Neural cell (in vitro differentiated cells): ENCODE data around the gene CHCT1. TPM values are rescaled to one million over a fixed set of nuclear protein-coding genes. Genes with fewer than 3 reads are reported as not detected.
"Not testable (repeated sequence)": the region's sequence is repeated elsewhere in the genome, so short reads cannot be mapped to it uniquely, and the experiment has no call there.

ENCODE experiments used
- H2AFZ ChIP-seq: fragments of 200-600, 300-800 bp; sonication (generic), shearing (Covaris generic); 2 replicates; pipeline ENCODE4 v1.6.0; 2014; ENCODE audit warnings: low read depth, mild to moderate bottlenecking, antibody characterized with exemption, low read length, moderate library complexity
- H3F3A ChIP-seq: fragments of 200-600 bp; shearing (Covaris generic); 2 replicates; pipeline ENCODE4 v1.6.1; 2016; ENCODE audit warnings: mild to moderate bottlenecking, moderate library complexity, mixed read lengths, antibody characterized with exemption, low read length; ENCODE audit not compliant: insufficient read depth, poor library complexity, severe bottlenecking
- H3K27ac ChIP-seq: fragments of 200-600, 300-800 bp; sonication (generic), shearing (Covaris generic); 2 replicates; pipeline ENCODE4 v1.5.1; 2014; ENCODE audit warnings: mild to moderate bottlenecking, low read length, moderate library complexity
- H3K27me3 ChIP-seq: fragments of 300-800, 200-600 bp; sonication (generic), shearing (Covaris generic); 2 replicates; pipeline ENCODE4 v1.6.0; 2014; ENCODE audit warnings: mild to moderate bottlenecking, low read depth, low read length, moderate library complexity; ENCODE audit not compliant: insufficient read depth
- H3K36me3 ChIP-seq: fragments of 300-800, 200-600 bp; sonication (generic), shearing (Covaris generic); 2 replicates; pipeline ENCODE4 v1.5.1; 2014; ENCODE audit warnings: mild to moderate bottlenecking, antibody characterized with exemption, low read length, moderate library complexity; ENCODE audit not compliant: insufficient read depth
- H3K4me2 ChIP-seq: fragments of 300-800, 200-600 bp; sonication (generic), shearing (Covaris generic); 2 replicates; pipeline ENCODE4 v1.6.0; 2014; ENCODE audit warnings: mild to moderate bottlenecking, low read length
- H3K4me3 ChIP-seq: fragments of 300-800, 200-600 bp; sonication (generic), shearing (Covaris generic); 2 replicates; pipeline ENCODE4 v1.5.1; 2014; ENCODE audit warnings: mild to moderate bottlenecking, low read length, moderate library complexity
- H3K79me2 ChIP-seq: fragments of 200-600 bp; shearing (Covaris generic); replicated peaks from 2 replicates; pipeline ENCODE4 v1.6.0; 2014; ENCODE audit warnings: mild to moderate bottlenecking, low read length, moderate library complexity; ENCODE audit not compliant: insufficient read depth
- H3K9ac ChIP-seq: fragments of 300-800, 200-600 bp; sonication (generic), shearing (Covaris generic); 2 replicates; pipeline ENCODE4 v1.6.1; 2016; ENCODE audit warnings: mild to moderate bottlenecking, low read length, mixed read lengths
- H3K9me2 ChIP-seq: fragments of 200-600 bp; shearing (Covaris generic); 2 replicates; pipeline ENCODE4 v1.6.1; 2016; ENCODE audit warnings: mild to moderate bottlenecking, low read length, mixed read lengths; ENCODE audit not compliant: insufficient read depth
- H3K9me3 ChIP-seq: fragments of 200-600, 300-800 bp; sonication (generic), shearing (Covaris generic); 2 replicates; pipeline ENCODE4 v1.6.1; 2016; ENCODE audit warnings: mild to moderate bottlenecking, mixed run types, low read length, moderate library complexity, mixed read lengths
- H4K20me1 ChIP-seq: fragments of 200-600 bp; shearing (Covaris generic); 2 replicates; pipeline ENCODE4 v1.6.1; 2016; ENCODE audit warnings: mild to moderate bottlenecking, mixed run types; ENCODE audit not compliant: insufficient read depth
- EP300 ChIP-seq: fragments of 450-650 bp; conservative IDR thresholded peaks from 2 replicates; pipeline ENCODE4 v1.6.1; 2014; ENCODE audit warnings: antibody characterized with exemption, mild to moderate bottlenecking, moderate library complexity; ENCODE audit not compliant: poor library complexity, severe bottlenecking
- RAD21 ChIP-seq: fragments of 450-650 bp; conservative IDR thresholded peaks from 2 replicates; pipeline ENCODE4 v1.6.1; 2014; ENCODE audit warnings: antibody characterized with exemption, mild to moderate bottlenecking, moderate library complexity
- polyA minus RNA-seq: library from RNA; depleted of rRNA, polyadenylated mRNA; stranded (reverse); fragments of >200 nt; gene quantifications from 2 replicates; pipeline ENCODE4 v1.2.3, GENCODE V29; 2014
- polyA plus RNA-seq: library from polyadenylated mRNA; depleted of rRNA; stranded (reverse); fragments of >200 nt; gene quantifications from 2 replicates; pipeline ENCODE4 v1.2.3, GENCODE V29; 2014
- TF ChIP-seq, protein P1 (sequence below): IDR thresholded peaks from 2 replicates; pipeline ENCODE4 v1.6.1; 2012; ENCODE audit warnings: borderline replicate concordance

Gene CHCT1
- polyA plus RNA-seq: not detected in 2 replicates
- not detected in 2 replicates for polyA minus RNA-seq

GRCh38 chr17:60422162-60422665 is at the start of gene CHCT1:
CHCT1 (plus strand) TSS chr17:60422489; CDS start chr17:60422593, 104 bp downstream.
- peaks cover 12% of the 10 kb centered on the region for H3K27me3 ChIP-seq
- H3K4me2 ChIP-seq: no peak within 1 kb of the TSS
- no peak within 1 kb of the TSS for H3K9ac ChIP-seq
- no peak within 1 kb of the TSS for H3K27ac ChIP-seq
- no peaks in the 10 kb centered on the region for H3K9me3 ChIP-seq
- H3K4me3 ChIP-seq: peak within 1 kb of the TSS; percentile 51
- no peaks in the 10 kb centered on the region for H3F3A ChIP-seq
- no peaks in the 10 kb centered on the region for H4K20me1 ChIP-seq
- H3K36me3 ChIP-seq: no peaks in the 10 kb centered on the region
- TF ChIP-seq, protein P1, sequence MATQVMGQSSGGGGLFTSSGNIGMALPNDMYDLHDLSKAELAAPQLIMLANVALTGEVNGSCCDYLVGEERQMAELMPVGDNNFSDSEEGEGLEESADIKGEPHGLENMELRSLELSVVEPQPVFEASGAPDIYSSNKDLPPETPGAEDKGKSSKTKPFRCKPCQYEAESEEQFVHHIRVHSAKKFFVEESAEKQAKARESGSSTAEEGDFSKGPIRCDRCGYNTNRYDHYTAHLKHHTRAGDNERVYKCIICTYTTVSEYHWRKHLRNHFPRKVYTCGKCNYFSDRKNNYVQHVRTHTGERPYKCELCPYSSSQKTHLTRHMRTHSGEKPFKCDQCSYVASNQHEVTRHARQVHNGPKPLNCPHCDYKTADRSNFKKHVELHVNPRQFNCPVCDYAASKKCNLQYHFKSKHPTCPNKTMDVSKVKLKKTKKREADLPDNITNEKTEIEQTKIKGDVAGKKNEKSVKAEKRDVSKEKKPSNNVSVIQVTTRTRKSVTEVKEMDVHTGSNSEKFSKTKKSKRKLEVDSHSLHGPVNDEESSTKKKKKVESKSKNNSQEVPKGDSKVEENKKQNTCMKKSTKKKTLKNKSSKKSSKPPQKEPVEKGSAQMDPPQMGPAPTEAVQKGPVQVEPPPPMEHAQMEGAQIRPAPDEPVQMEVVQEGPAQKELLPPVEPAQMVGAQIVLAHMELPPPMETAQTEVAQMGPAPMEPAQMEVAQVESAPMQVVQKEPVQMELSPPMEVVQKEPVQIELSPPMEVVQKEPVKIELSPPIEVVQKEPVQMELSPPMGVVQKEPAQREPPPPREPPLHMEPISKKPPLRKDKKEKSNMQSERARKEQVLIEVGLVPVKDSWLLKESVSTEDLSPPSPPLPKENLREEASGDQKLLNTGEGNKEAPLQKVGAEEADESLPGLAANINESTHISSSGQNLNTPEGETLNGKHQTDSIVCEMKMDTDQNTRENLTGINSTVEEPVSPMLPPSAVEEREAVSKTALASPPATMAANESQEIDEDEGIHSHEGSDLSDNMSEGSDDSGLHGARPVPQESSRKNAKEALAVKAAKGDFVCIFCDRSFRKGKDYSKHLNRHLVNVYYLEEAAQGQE: no peak
- H3K9me2 ChIP-seq: no peaks in the 10 kb centered on the region
- no peaks in the 10 kb centered on the region for H3K79me2 ChIP-seq
- no peak within 1 kb of the TSS for H2AFZ ChIP-seq

DNA sequence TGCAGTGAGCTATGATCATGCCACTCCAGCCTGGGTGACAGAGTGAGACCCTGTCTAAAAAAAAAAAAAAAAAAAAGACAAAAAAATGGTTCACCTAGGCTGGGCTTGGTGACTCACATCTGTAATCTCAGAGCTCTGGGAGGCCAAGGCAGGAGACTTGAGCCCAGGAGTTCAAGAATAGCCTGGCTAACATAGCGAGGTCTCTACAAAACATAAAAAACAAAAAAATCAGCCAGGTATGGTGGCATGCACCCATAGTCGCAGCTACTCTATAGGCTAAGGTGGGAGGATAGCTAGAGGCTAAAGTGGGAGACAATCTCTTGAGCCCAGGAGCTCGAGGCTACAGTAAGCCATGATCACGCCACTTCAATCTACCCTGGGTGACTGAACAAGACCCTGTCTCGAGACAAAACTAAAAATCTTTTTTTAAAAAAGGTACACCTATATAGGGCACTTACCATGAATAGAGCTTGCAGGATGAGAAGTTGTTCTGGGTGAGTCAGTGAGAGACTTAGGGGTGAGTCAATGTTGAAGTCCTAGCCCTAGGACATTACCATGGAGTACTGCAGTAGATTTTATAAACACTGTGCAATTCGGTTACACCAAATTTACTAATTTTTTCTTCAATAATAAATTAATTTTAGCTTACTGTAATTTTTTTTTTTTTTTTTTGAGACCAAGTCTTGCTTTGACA is 49.4 kb upstream of the CHCT1 start:
- no peak overlapping the region for H2AFZ ChIP-seq
- H3K4me3 ChIP-seq: no peak overlapping the region
- H3K36me3 ChIP-seq: no peaks in the 10 kb centered on the region
- no peaks in the 10 kb centered on the region for H3F3A ChIP-seq
- H3K79me2 ChIP-seq: peaks cover 6% of the 10 kb centered on the region
- H3K4me2 ChIP-seq: no peak overlapping the region
- H3K9me3 ChIP-seq: no peaks in the 10 kb centered on the region
- H3K27me3 ChIP-seq: no peaks in the 10 kb centered on the region
- no peak overlapping the region for H3K9ac ChIP-seq
- no peaks in the 10 kb centered on the region for H3K9me2 ChIP-seq
- no peak overlapping the region for H3K27ac ChIP-seq
- no peaks in the 10 kb centered on the region for H4K20me1 ChIP-seq
- TF ChIP-seq RAD21 (no peak), EP300 (no peak)

- H3K9me3 ChIP-seq, H2AFZ ChIP-seq, H3K9me2 ChIP-seq, H3K36me3 ChIP-seq, H3K4me3 ChIP-seq, H4K20me1 ChIP-seq, H3K27ac ChIP-seq, H3K79me2 ChIP-seq, H3F3A ChIP-seq, H3K4me2 ChIP-seq, H3K9ac ChIP-seq, H3K27me3 ChIP-seq: not testable (repeated sequence)
Observed at GRCh38 chr17:60378187-60378586, 44.1 kb upstream of the CHCT1 start.

DNA sequence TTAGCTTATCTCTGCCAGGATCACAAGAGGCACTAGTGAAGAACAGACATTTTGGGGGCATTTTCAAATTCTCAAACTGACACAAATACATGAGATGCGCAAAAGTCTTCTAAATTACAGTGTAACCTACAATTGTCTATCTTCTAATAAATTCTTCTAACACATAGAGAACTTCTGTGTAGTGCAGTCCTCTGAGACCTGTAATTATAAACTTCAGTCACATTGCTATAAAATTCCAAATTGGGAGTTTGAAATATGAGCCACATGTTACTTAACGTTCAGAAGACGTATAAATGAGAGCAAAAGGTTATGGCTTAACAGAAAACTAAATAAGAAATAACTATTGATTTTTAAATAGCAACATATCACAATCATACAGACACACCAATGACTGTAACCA is 42.8 kb upstream of the CHCT1 start:
- H3F3A ChIP-seq, H3K36me3 ChIP-seq, H3K27ac ChIP-seq, H3K9me3 ChIP-seq, H3K9ac ChIP-seq, H3K9me2 ChIP-seq, H3K4me2 ChIP-seq, H3K4me3 ChIP-seq, H3K27me3 ChIP-seq, H4K20me1 ChIP-seq, H3K79me2 ChIP-seq, H2AFZ ChIP-seq: not testable (repeated sequence)
